Mucosa of rectum (tissue), 2 donors: Measurements from ENCODE around the gene SRGN.
A peak's percentile ranks its signal among the peaks of the same experiment; 100 is the strongest.

ENCODE experiments used
- H3K27ac ChIP-seq, 2 donors: one replicate each; pipeline ENCODE4 v1.7.0; 2013; ENCODE audit warnings: inconsistent platforms in 2 of 2, low read depth in 2 of 2, low read length in 2 of 2
- H3K27me3 ChIP-seq, 2 donors: one replicate each; pipeline ENCODE4 v1.7.0; 2013; ENCODE audit warnings: low read length in 2 of 2; ENCODE audit not compliant: control insufficient read depth in 2 of 2, insufficient read depth in 2 of 2
- H3K36me3 ChIP-seq, 2 donors: one replicate each; pipeline ENCODE4 v1.7.0; 2013; ENCODE audit warnings: low read length in 2 of 2; ENCODE audit not compliant: control insufficient read depth in 2 of 2, insufficient read depth in 2 of 2
- H3K4me1 ChIP-seq, 2 donors: one replicate each; pipeline ENCODE4 v1.7.0; 2013; ENCODE audit warnings: low read length in 2 of 2, mild to moderate bottlenecking in 1 of 2; ENCODE audit not compliant: control insufficient read depth in 2 of 2, insufficient read depth in 2 of 2
- H3K4me3 ChIP-seq, 2 donors: one replicate each; pipeline ENCODE4 v1.7.0; 2013; ENCODE audit warnings: low read length in 2 of 2
- H3K9ac ChIP-seq, 2 donors: one replicate each; pipeline ENCODE4 v1.7.0; 2013; ENCODE audit warnings: low read length in 2 of 2, low read depth in 1 of 2, mild to moderate bottlenecking in 1 of 2
- H3K9me3 ChIP-seq, 2 donors: one replicate each; pipeline ENCODE4 v1.7.0; 2013; ENCODE audit warnings: low read length in 2 of 2; ENCODE audit not compliant: control insufficient read depth in 2 of 2
- donor health status: healthy.
- donor health status: Normal muscosa, but diverticular disease.

SRGN gene

GRCh38 chr10:69060127-69060798 is 27.6 kb upstream of the SRGN start:
- Histone ChIP-seq H3K27ac (no peak overlapping the region), H3K9ac (no peak overlapping the region), H3K36me3 (no peaks in the 10 kb centered on the region), H3K27me3 (no peaks in the 10 kb centered on the region), H3K9me3 (no peaks in the 10 kb centered on the region), H3K4me3 (no peak overlapping the region), H3K4me1 (peaks cover 8 to 15% of the 10 kb centered on the region in 2 donors)

- Histone ChIP-seq H3K27ac (peak overlapping the region; percentile 83 to 85), H3K27me3 (no peaks in the 10 kb centered on the region), H3K36me3 (no peaks in the 10 kb centered on the region), H3K9me3 (no peaks in the 10 kb centered on the region), H3K9ac (peak overlapping the region; percentile 25 to 66), H3K4me3 (peak overlapping the region; percentile 48 to 79), H3K4me1 (peaks cover 8 to 10% of the 10 kb centered on the region in 2 donors)
Measured at GRCh38 chr10:69061305-69062161, 26.4 kb upstream of the SRGN start.

GRCh38 chr10:69062901-69063300 is 25.0 kb upstream of the SRGN start:
- no peak overlapping the region for H3K9ac ChIP-seq
- H3K4me3 ChIP-seq = no peak overlapping the region
- H3K27me3 ChIP-seq = no peaks in the 10 kb centered on the region
- H3K27ac ChIP-seq = peak overlapping the region in 1 of 2 donors; percentile 85
- H3K9me3 ChIP-seq = no peaks in the 10 kb centered on the region
- peaks cover 8 to 10% of the 10 kb centered on the region in 2 donors for H3K4me1 ChIP-seq
- no peaks in the 10 kb centered on the region for H3K36me3 ChIP-seq

GRCh38 chr10:69064762-69065328 is 23.1 kb upstream of the SRGN start:
- Histone ChIP-seq H3K9me3 (no peaks in the 10 kb centered on the region), H3K9ac (no peak overlapping the region), H3K4me3 (no peak overlapping the region), H3K27ac (peak overlapping the region in 1 of 2 donors; percentile 56), H3K36me3 (no peaks in the 10 kb centered on the region), H3K27me3 (no peaks in the 10 kb centered on the region), H3K4me1 (peaks cover 8 to 10% of the 10 kb centered on the region in 2 donors)

GRCh38 chr10:69065406-69066361 is 22.2 kb upstream of the SRGN start:
- no peak overlapping the region for H3K4me3 ChIP-seq
- H3K4me1 ChIP-seq = peaks cover 8 to 10% of the 10 kb centered on the region in 2 donors
- H3K27me3 ChIP-seq = no peaks in the 10 kb centered on the region
- H3K36me3 ChIP-seq = no peaks in the 10 kb centered on the region
- no peak overlapping the region for H3K9ac ChIP-seq
- H3K9me3 ChIP-seq = no peaks in the 10 kb centered on the region
- peak overlapping the region in 1 of 2 donors; percentile 56 for H3K27ac ChIP-seq

GRCh38 chr10:69067189-69067588 is 20.7 kb upstream of the SRGN start:
- H3K36me3 ChIP-seq = no peaks in the 10 kb centered on the region
- no peak overlapping the region for H3K9ac ChIP-seq
- H3K4me3 ChIP-seq = no peak overlapping the region
- no peak overlapping the region for H3K27ac ChIP-seq
- H3K27me3 ChIP-seq = no peaks in the 10 kb centered on the region
- no peaks in the 10 kb centered on the region for H3K9me3 ChIP-seq
- H3K4me1 ChIP-seq = peaks cover 0 to 3% of the 10 kb centered on the region in 2 donors

GRCh38 chr10:69068549-69068948 is 19.4 kb upstream of the SRGN start:
- Histone ChIP-seq H3K9me3 (no peaks in the 10 kb centered on the region), H3K4me1 (no peaks in the 10 kb centered on the region), H3K9ac (no peak overlapping the region), H3K27ac (no peak overlapping the region), H3K27me3 (no peaks in the 10 kb centered on the region), H3K4me3 (no peak overlapping the region), H3K36me3 (no peaks in the 10 kb centered on the region)

- H3K27me3 ChIP-seq = no peaks in the 10 kb centered on the region
- no peak overlapping the region for H3K4me3 ChIP-seq
- no peak overlapping the region for H3K9ac ChIP-seq
- no peaks in the 10 kb centered on the region for H3K36me3 ChIP-seq
- no peaks in the 10 kb centered on the region for H3K4me1 ChIP-seq
- no peaks in the 10 kb centered on the region for H3K9me3 ChIP-seq
- no peak overlapping the region for H3K27ac ChIP-seq
Measured at GRCh38 chr10:69069090-69070042, 18.5 kb upstream of the SRGN start.

GRCh38 chr10:69070951-69071350 is 17.0 kb upstream of the SRGN start:
- Histone ChIP-seq H3K4me3 (no peak overlapping the region), H3K4me1 (no peaks in the 10 kb centered on the region), H3K9me3 (no peaks in the 10 kb centered on the region), H3K9ac (no peak overlapping the region), H3K27me3 (no peaks in the 10 kb centered on the region), H3K27ac (no peak overlapping the region), H3K36me3 (no peaks in the 10 kb centered on the region)
